H1 (cell line): ENCODE measurements around the gene SLC35G2. TPM values are rescaled to one million over a fixed set of nuclear protein-coding genes. Genes with fewer than 3 reads are reported as not detected.

Source experiments
- CTCF ChIA-PET: fragments of 300-600 bp; sonication (Branson Sonifier 250); formaldehyde crosslinking; loops from one replicate; lab custom pipeline; 2021; ENCODE audit not compliant: partially characterized antibody; lab: Charles Lee
- POLR2A ChIA-PET: fragments of 300-600 bp; sonication (Branson Sonifier 250); formaldehyde crosslinking; loops from one replicate; lab custom pipeline; 2021; ENCODE audit warnings: inconsistent platforms; ENCODE audit not compliant: partially characterized antibody; lab: Charles Lee
- DNase-seq, 2 experiments: peaks; one replicate each; pipeline versions ENCODE4 v3.0.0 to v3.0.0-alpha.2; 2010 to 2022; ENCODE audit warnings: low spot score in 2 of 2, low read depth in 1 of 2, mixed read lengths in 1 of 2
- FAIRE-seq: peaks from 2 replicates; lab custom pipeline; 2011; peaks lifted over from hg19 to GRCh38; lab: Jason Lieb, UNC
- H2AFZ ChIP-seq: 2 replicates; pipeline ENCODE4 v1.8.1; 2012; ENCODE audit warnings: low read length, inconsistent platforms
- H2AK5ac ChIP-seq: 2 replicates; pipeline ENCODE4 v1.6.1; 2013; ENCODE audit warnings: low read depth, low read length
- H2BK120ac ChIP-seq: replicated peaks from 2 replicates; pipeline ENCODE3; 2013; ENCODE audit warnings: low read depth, low read length, inconsistent platforms
- H2BK12ac ChIP-seq: 2 replicates; pipeline ENCODE4 v1.6.1; 2013; ENCODE audit warnings: low read depth, low read length
- H2BK15ac ChIP-seq: 2 replicates; pipeline ENCODE4 v1.6.1; 2013; ENCODE audit warnings: low read length
- H2BK20ac ChIP-seq: 2 replicates; pipeline ENCODE4 v1.6.1; 2013; ENCODE audit warnings: low read length
- H2BK5ac ChIP-seq: 2 replicates; pipeline ENCODE4 v1.6.1; 2013; ENCODE audit warnings: low read depth, low read length
- H3K14ac ChIP-seq: 2 replicates; pipeline ENCODE4 v1.6.1; 2013; ENCODE audit warnings: inconsistent platforms; ENCODE audit not compliant: insufficient read length
- H3K18ac ChIP-seq: 2 replicates; pipeline ENCODE4 v1.6.1; 2013; ENCODE audit warnings: low read length; ENCODE audit errors: extremely low read depth
- H3K23ac ChIP-seq: 2 replicates; pipeline ENCODE4 v1.6.1; 2013; ENCODE audit warnings: inconsistent platforms; ENCODE audit not compliant: insufficient read length
- H3K23me2 ChIP-seq: 2 replicates; pipeline ENCODE4 v1.6.1; 2013; ENCODE audit warnings: low read depth, low read length
- H3K27ac ChIP-seq: 2 replicates; pipeline ENCODE4 v1.6.1; 2011; ENCODE audit warnings: low read depth, low read length, inconsistent platforms
- H3K27me3 ChIP-seq, 4 experiments: replicated peaks in 1 of 4; 1 replicate in 1 of 4; 2 replicates in 3 of 4; pipeline versions ENCODE4 v1.6.1 to v1.8.1; 2011 to 2013; ENCODE audit warnings: low read length in 3 of 4, mild to moderate bottlenecking in 3 of 4, inconsistent platforms in 2 of 4, mixed read lengths in 2 of 4, moderate library complexity in 1 of 4; ENCODE audit not compliant: control insufficient read depth in 3 of 4, insufficient read depth in 3 of 4; ENCODE audit errors: extremely low read depth in 1 of 4
- H3K36me3 ChIP-seq, 4 experiments: 2 replicates each; pipeline versions ENCODE4 v1.6.1 to v1.8.1; 2011 to 2013; ENCODE audit warnings: mild to moderate bottlenecking in 4 of 4, low read length in 3 of 4, moderate library complexity in 2 of 4, control low read depth in 1 of 4, inconsistent platforms in 1 of 4; ENCODE audit not compliant: insufficient read depth in 4 of 4, control insufficient read depth in 2 of 4
- H3K4ac ChIP-seq: replicated peaks from 2 replicates; pipeline ENCODE3; 2013; ENCODE audit warnings: low read length, low read depth, mixed read lengths, inconsistent platforms; ENCODE audit not compliant: insufficient read length
- H3K4me1 ChIP-seq, 4 experiments: replicated peaks in 1 of 4; 1 replicate in 1 of 4; 2 replicates in 3 of 4; pipeline versions ENCODE4 v1.6.1 to v1.8.1; 2011 to 2013; ENCODE audit warnings: low read length in 3 of 4, inconsistent platforms in 2 of 4, mixed read lengths in 1 of 4; ENCODE audit not compliant: insufficient read depth in 4 of 4, control insufficient read depth in 3 of 4
- H3K4me2 ChIP-seq, 2 experiments: 2 replicates each; pipeline versions ENCODE4 v1.6.1 to v1.8.1; 2011 to 2013; ENCODE audit warnings: low read depth in 2 of 2, low read length in 2 of 2, control low read depth in 1 of 2, inconsistent platforms in 1 of 2, mild to moderate bottlenecking in 1 of 2; ENCODE audit not compliant: insufficient read depth in 1 of 2
- H3K4me3 ChIP-seq, 4 experiments: fragments of 200-600, 300-600 bp in 1 of 4; sonication (generic), shearing (Covaris generic), sonication (Bioruptor Twin) in 1 of 4; 2 replicates each; pipeline versions ENCODE4 v1.5.1 to v1.8.1; 2011 to 2016; ENCODE audit warnings: low read length in 4 of 4, low read depth in 3 of 4, control low read depth in 2 of 4, inconsistent platforms in 2 of 4, mild to moderate bottlenecking in 2 of 4, mixed read lengths in 1 of 4, moderate library complexity in 1 of 4; ENCODE audit not compliant: insufficient read depth in 2 of 4; ENCODE audit errors: extremely low read depth in 1 of 4
- H3K56ac ChIP-seq: replicated peaks from 2 replicates; pipeline ENCODE3; 2013; ENCODE audit warnings: low read depth, mild to moderate bottlenecking, mixed read lengths, low read length, inconsistent platforms; ENCODE audit not compliant: insufficient read length
- H3K79me1 ChIP-seq: 2 replicates; pipeline ENCODE4 v1.6.1; 2013; ENCODE audit warnings: low read depth, low read length, control low read depth
- H3K79me2 ChIP-seq, 2 experiments: 2 replicates each; pipeline versions ENCODE4 v1.6.1 to v1.8.1; 2012 to 2013; ENCODE audit warnings: low read length in 2 of 2, mild to moderate bottlenecking in 2 of 2, inconsistent platforms in 1 of 2; ENCODE audit not compliant: insufficient read depth in 2 of 2, control insufficient read depth in 1 of 2
- H3K9ac ChIP-seq, 4 experiments: replicated peaks in 1 of 4; 1 replicate in 1 of 4; 2 replicates in 3 of 4; pipeline versions ENCODE4 v1.6.1 to v1.8.1; 2011 to 2013; ENCODE audit warnings: low read depth in 3 of 4, low read length in 3 of 4, control low read depth in 2 of 4, mild to moderate bottlenecking in 2 of 4, moderate library complexity in 2 of 4, inconsistent platforms in 1 of 4; ENCODE audit errors: extremely low read depth in 1 of 4
- H3K9me3 ChIP-seq, 2 experiments: 2 replicates each; pipeline versions ENCODE4 v1.6.1 to v1.8.1; 2012 to 2013; ENCODE audit warnings: mild to moderate bottlenecking in 2 of 2, moderate library complexity in 2 of 2, control low read depth in 1 of 2, inconsistent platforms in 1 of 2, low read depth in 1 of 2, low read length in 1 of 2, mixed read lengths in 1 of 2; ENCODE audit not compliant: insufficient read depth in 2 of 2
- H4K20me1 ChIP-seq, 2 experiments: replicated peaks in 1 of 2; 2 replicates each; pipeline versions ENCODE3 to v1.8.1; 2011 to 2013; ENCODE audit warnings: inconsistent platforms in 2 of 2, low read length in 2 of 2, mild to moderate bottlenecking in 1 of 2; ENCODE audit not compliant: insufficient read depth in 2 of 2, control insufficient read depth in 1 of 2
- H4K5ac ChIP-seq: 2 replicates; pipeline ENCODE4 v1.6.1; 2013; ENCODE audit warnings: low read length, low read depth, mixed read lengths, inconsistent platforms; ENCODE audit not compliant: insufficient read length
- H4K8ac ChIP-seq: 2 replicates; pipeline ENCODE4 v1.8.0; 2013; ENCODE audit warnings: mild to moderate bottlenecking, moderate library complexity, low read length, inconsistent platforms; ENCODE audit not compliant: insufficient read depth; ENCODE audit errors: extremely low read depth
- H4K91ac ChIP-seq: replicated peaks from 2 replicates; pipeline ENCODE3; 2013; ENCODE audit warnings: low read length, mixed read lengths, inconsistent platforms; ENCODE audit not compliant: insufficient read length
- ASH2L ChIP-seq: fragments of 200-600, 300-600 bp; sonication (generic); IDR thresholded peaks from one replicate; pipeline ENCODE4 v1.7.1; 2017; ENCODE audit warnings: low read length
- HDAC2 ChIP-seq, 2 experiments: fragments of 300-600 bp in 1 of 2; sonication (generic) in 1 of 2; IDR thresholded peaks; 2 replicates each; pipeline ENCODE4 v1.6.1; 2011 to 2012; ENCODE audit warnings: low read depth in 2 of 2, low read length in 2 of 2, mild to moderate bottlenecking in 2 of 2, moderate library complexity in 2 of 2, borderline replicate concordance in 1 of 2, inconsistent platforms in 1 of 2
- PHF8 ChIP-seq: fragments of 200-600 bp; sonication (generic); conservative IDR thresholded peaks from 2 replicates; pipeline ENCODE4 v1.7.1; 2012; ENCODE audit warnings: low read depth, mild to moderate bottlenecking, inconsistent platforms, low read length, moderate library complexity
- RAD21 ChIP-seq, 2 experiments: IDR thresholded peaks in 1 of 2; conservative IDR thresholded peaks in 1 of 2; 2 replicates each; pipeline ENCODE4 v1.6.1; 2011; ENCODE audit warnings: low read depth in 2 of 2, low read length in 2 of 2, improper control_type of control experiment in 1 of 2, inconsistent platforms in 1 of 2, mild to moderate bottlenecking in 1 of 2, moderate library complexity in 1 of 2
- RBBP5 ChIP-seq: IDR thresholded peaks from 2 replicates; pipeline ENCODE4 v1.7.1; 2012; ENCODE audit warnings: low read depth, mild to moderate bottlenecking, inconsistent platforms, low read length, moderate library complexity, borderline replicate concordance
- RNF2 ChIP-seq: fragments of 200-900, 300-1000 bp; sonication (generic); IDR thresholded peaks from 2 replicates; pipeline ENCODE4 v1.7.1; 2016; ENCODE audit warnings: borderline replicate concordance, low read depth, mild to moderate bottlenecking, antibody characterized with exemption, low read length; ENCODE audit not compliant: poor library complexity, severe bottlenecking; ENCODE audit errors: missing control alignments
- ZNF274 ChIP-seq: IDR thresholded peaks from 2 replicates; pipeline ENCODE4 v1.7.0; 2012; ENCODE audit warnings: low read length, borderline replicate concordance; ENCODE audit errors: extremely low read depth
- WGBS, 2 experiments: shearing (Covaris generic) in 1 of 2; methylation state at CpG; one replicate each; pipeline versions ENCODE4 v1.1.6 to v1.1.7; 2013 to 2015; ENCODE audit warnings: low lambda C conversion rate in 2 of 2, mixed read lengths in 2 of 2, inconsistent platforms in 1 of 2, low coverage in 1 of 2, missing lambda C conversion rate in 1 of 2; ENCODE audit not compliant: insufficient replicate concordance in 2 of 2, insufficient coverage in 1 of 2, insufficient read length in 1 of 2; ENCODE audit errors: extremely low coverage in 1 of 2, missing lambda C conversion rate in 1 of 2; 5-methylcytosine and 5-hydroxymethylcytosine counted together
- polyA plus RNA-seq, 7 experiments: library from polyadenylated mRNA; depleted of rRNA in 3 of 7; stranded (reverse) in 5 of 7; unstranded in 2 of 7; fragments of >200 nt in 5 of 7; fragments of 200-250 nt in 2 of 7; gene quantifications; 1 replicate in 5 of 7; 2 replicates in 1 of 7; 4 replicates in 1 of 7; pipeline versions ENCODE4 v1.2.1 to v1.2.3, GENCODE V29; 2011 to 2013; ENCODE audit warnings: missing spikeins in 2 of 7, mixed read lengths in 2 of 7
- total RNA-seq: library from RNA; stranded (reverse); fragmentation: NEBNext Ultra II Directional; extraction: Animal tissue kit (Norgen Biotek cat#: 25700); gene quantifications from 2 replicates; pipeline ENCODE4 v1.2.1, GENCODE V29; 2021

SLC35G2 gene
- total and polyA plus RNA-seq, 2 of the 8 experiments (the other 6 are each of a cell fraction or from before 2014, with no cell fraction given), result 5.2 to 6.4 TPM

DNA sequence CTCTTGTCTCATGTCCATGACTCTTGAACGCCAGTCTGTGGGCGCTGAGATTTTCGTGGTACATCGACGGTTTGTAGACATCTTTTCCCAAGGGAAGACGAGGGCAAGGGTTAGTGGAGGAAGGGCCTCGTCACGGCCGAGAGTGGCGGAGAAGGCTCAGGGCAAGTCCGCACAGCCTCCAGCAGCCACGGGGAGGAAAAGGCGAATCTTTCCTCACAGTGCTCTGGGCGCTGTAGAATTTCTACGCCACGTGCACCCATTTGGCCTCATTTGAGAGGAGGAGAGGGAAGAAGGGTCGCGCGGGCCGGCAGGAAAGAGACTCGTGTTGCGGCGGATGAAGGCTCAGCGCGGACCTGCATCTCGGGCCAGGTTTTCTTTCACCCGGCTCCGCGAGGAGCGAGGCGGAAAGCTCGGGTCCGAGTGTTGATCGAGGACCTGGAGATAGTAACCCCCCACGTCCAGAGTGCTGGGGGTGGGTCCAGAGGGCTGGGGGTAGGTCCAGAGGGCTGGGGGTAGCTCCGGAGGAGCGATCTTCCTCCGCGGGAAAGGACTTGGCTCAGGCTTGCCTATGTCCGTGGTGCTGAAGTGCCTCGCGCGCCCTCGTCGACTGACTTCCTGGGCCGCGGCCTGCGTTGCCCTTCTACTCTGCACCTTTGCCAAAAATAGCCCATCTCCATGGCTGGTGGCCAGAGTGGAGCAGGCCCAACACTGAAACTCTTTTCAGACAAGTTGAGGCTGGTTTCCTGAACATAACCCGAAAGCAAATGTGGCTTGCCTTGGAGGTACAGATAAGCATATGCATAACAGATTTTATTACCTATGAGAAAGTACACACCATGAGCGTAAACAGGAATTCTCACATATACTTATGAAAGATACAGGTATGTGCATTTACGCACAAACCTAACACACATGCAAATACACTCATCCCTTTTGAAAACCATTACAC is 1.1 kb downstream of the SLC35G2 start:
- 9% methylated on average over 44 of the region's 51 CpGs; no CpG with 5 or more reads in 1 of the 2 experiments for WGBS, 2 experiments
- peak; percentile 67 for TF ChIP-seq ASH2L
- TF ChIP-seq PHF8, result no peak
- TF ChIP-seq HDAC2 (IDR thresholded peaks at IDR 0.05; ENCODE audit: borderline replicate concordance in 1 of 2, low read depth in 2 of 2, low read length in 2 of 2), result peak in 1 of 2 experiments; percentile 89; a peak in 2 of 4 replicates
- TF ChIP-seq RBBP5, result peak; percentile 89
- TF ChIP-seq RAD21 (IDR thresholded peaks at IDR 0.05 in 1 of 2, conservative IDR thresholded peaks at IDR 0.05 in 1 of 2; ENCODE audit: low read depth in 2 of 2, low read length in 2 of 2), result no peak
- no peak for TF ChIP-seq ZNF274
- TF ChIP-seq RNF2, result peak; percentile 46

More for the DNA sequence above, 1.1 kb downstream of the SLC35G2 start:
- Histone ChIP-seq H3K36me3 (no peaks in the 10 kb centered on the region), H3K9ac (0 out of 7 replicates have a peak overlapping the region, but pooled peaks of 1 of the 4 experiments have one; percentile 41), H3K9me3 (no peaks in the 10 kb centered on the region), H3K4me3 (peak overlapping the region; percentile 52 to 66 (median 58)), H3K4me1 (peaks cover 0 to 9% (median 4%) of the 10 kb centered on the region in 4 experiments; a peak in 4 of 7 replicates), H4K20me1 (peaks cover 0 to 7% of the 10 kb centered on the region in 2 experiments), H3K56ac (no peak overlapping the region), H2AFZ (peak overlapping the region; percentile 86; the same call in 1 of the 2 replicates), H3K14ac (no peak overlapping the region), H2BK5ac (no peak overlapping the region), H2BK12ac (no peak overlapping the region; the same call in 1 of the 2 replicates), H3K18ac (peak overlapping the region; percentile 1), H3K4ac (no peak overlapping the region), H4K8ac (peak overlapping the region; percentile 62; the same call in 1 of the 2 replicates), H2BK120ac (no peak overlapping the region), H3K23ac (no peak overlapping the region), H4K5ac (no peak overlapping the region), H3K79me1 (peaks cover 2% of the 10 kb centered on the region; the same call in 1 of the 2 replicates), H4K91ac (no peak overlapping the region), H2BK15ac (no peak overlapping the region), H3K27ac (no peak overlapping the region), H3K23me2 (peaks cover 11% of the 10 kb centered on the region), H3K4me2 (peak overlapping the region; percentile 96 to 99), H3K79me2 (peaks cover 0 to 19% of the 10 kb centered on the region in 2 experiments; a peak in 2 of 4 replicates), H2AK5ac (no peak overlapping the region), H3K27me3 (peaks cover 0 to 9% (median 5%) of the 10 kb centered on the region in 4 experiments; a peak in 6 of 7 replicates), H2BK20ac (no peak overlapping the region)
- FAIRE-seq, result no peak
- ChIA-PET CTCF (interaction anchor here (0.8 to 1.0 kb wide), 2 partner anchors 20 to 39 kb away, joined by 3 read pairs; no protein-coding TSS in a partner anchor), POLR2A (interaction anchor here (0.7 to 1.7 kb wide), 3 partner anchors 18 to 68 kb away, joined by 3 to 6 read pairs (median 4); partner anchors contain the start of gene STAG1)
- peak in 1 of 2 experiments; percentile 76 for DNase-seq
